PC-9 (cell line): Measurements from ENCODE around the gene MAP3K5. TPM values are rescaled to one million over a fixed set of nuclear protein-coding genes. Genes with fewer than 3 reads are reported as not detected.

Experiments
- BruUV-seq: library from RNA; stranded (reverse); fragments of 400-500 nt; replicated peaks from 2 replicates; lab custom pipeline; 2021; lab: Mats Ljungman, UMichigan
- CTCF ChIA-PET: fragments of 300-600 bp; sonication (Branson Sonifier 250); formaldehyde crosslinking; loops from one replicate; lab custom pipeline; 2022; ENCODE audit warnings: antibody characterized with exemption; lab: Charles Lee
- POLR2A ChIA-PET: fragments of 300-600 bp; sonication (Branson Sonifier 250); formaldehyde crosslinking; loops from one replicate; lab custom pipeline; 2022; ENCODE audit warnings: antibody characterized with exemption; ENCODE audit not compliant: unreplicated experiment; lab: Charles Lee
- DNase-seq, 2 experiments: peaks; one replicate each; pipeline versions ENCODE4 v3.0.0 to v3.0.0-alpha.2; 2015 to 2022; ENCODE audit warnings: mixed read lengths in 1 of 2
- H2AFZ ChIP-seq: fragments of 200-600 bp; sonication (generic); 2 replicates; pipeline ENCODE4 v1.8.1; 2017; ENCODE audit warnings: antibody characterized with exemption
- H3F3A ChIP-seq: fragments of 200-600 bp; sonication (generic); 2 replicates; pipeline ENCODE4 v1.8.1; 2017; ENCODE audit warnings: antibody characterized with exemption, mild to moderate bottlenecking, low read depth; ENCODE audit not compliant: insufficient read depth
- H3K27ac ChIP-seq: fragments of 200-600 bp; sonication (generic); 2 replicates; pipeline ENCODE4 v1.6.1; 2016; ENCODE audit warnings: mixed run types
- H3K27me3 ChIP-seq: fragments of 200-600 bp; sonication (generic); 2 replicates; pipeline ENCODE4 v1.6.1; 2016; ENCODE audit warnings: low read depth, mixed run types; ENCODE audit not compliant: insufficient read depth
- H3K36me3 ChIP-seq: fragments of 200-600 bp; sonication (generic); 2 replicates; pipeline ENCODE4 v1.6.1; 2016; ENCODE audit warnings: low read depth, mixed run types
- H3K4me1 ChIP-seq: fragments of 200-600 bp; sonication (generic); replicated peaks from 2 replicates; pipeline ENCODE4 v1.6.1; 2016; ENCODE audit warnings: mixed run types; ENCODE audit not compliant: insufficient read depth
- H3K4me2 ChIP-seq: fragments of 200-600 bp; sonication (generic); 2 replicates; pipeline ENCODE4 v1.6.1; 2017; ENCODE audit warnings: mixed run types
- H3K4me3 ChIP-seq: fragments of 200-600 bp; sonication (generic); 2 replicates; pipeline ENCODE4 v1.6.1; 2016; ENCODE audit warnings: mixed run types
- H3K79me2 ChIP-seq: fragments of 200-600 bp; sonication (generic); 2 replicates; pipeline ENCODE4 v1.6.1; 2017; ENCODE audit warnings: low read depth, mixed run types
- H3K9me2 ChIP-seq: fragments of 200-600 bp; sonication (generic); 2 replicates; pipeline ENCODE4 v1.8.1; 2017; ENCODE audit warnings: mild to moderate bottlenecking; ENCODE audit not compliant: insufficient read depth
- H3K9me3 ChIP-seq: fragments of 200-600 bp; sonication (generic); 2 replicates; pipeline ENCODE4 v1.8.1; 2016; ENCODE audit warnings: low read depth; ENCODE audit not compliant: insufficient read depth
- H4K20me1 ChIP-seq: fragments of 200-600 bp; sonication (generic); 2 replicates; pipeline ENCODE4 v1.8.1; 2017; ENCODE audit not compliant: insufficient read depth
- CTCF ChIP-seq: fragments of 200-600 bp; sonication (generic); conservative IDR thresholded peaks from 2 replicates; pipeline ENCODE4 v1.6.1; 2017; ENCODE audit warnings: mixed run types, antibody characterized with exemption, mild to moderate bottlenecking, moderate library complexity
- EZH2 ChIP-seq: fragments of 200-600 bp; sonication (generic); IDR thresholded peaks from 2 replicates; pipeline ENCODE4 v1.8.0; 2017; ENCODE audit warnings: antibody characterized with exemption, low read depth
- intact Hi-C: fragments of 100-400 bp; cut with micrococcal nuclease; formaldehyde crosslinking; loops from one replicate; pipeline ENCODE4 v1.10.0; 2022; ENCODE audit not compliant: unreplicated experiment
- total RNA-seq: library from RNA; stranded (reverse); gene quantifications from 2 replicates; pipeline ENCODE4 v1.2.3, GENCODE V29; 2021

Gene MAP3K5
- total RNA-seq, 1 experiment from 2014 or later = 10.9 TPM

GRCh38 chr6:136809091-136809860 lies 17.0 kb upstream of the MAP3K5 start:
- Histone ChIP-seq H3F3A (no peaks in the 10 kb centered on the region), H3K27ac (no peak overlapping the region), H4K20me1 (no peaks in the 10 kb centered on the region), H3K4me3 (no peak overlapping the region), H3K79me2 (no peaks in the 10 kb centered on the region), H3K27me3 (no peaks in the 10 kb centered on the region), H3K9me2 (no peaks in the 10 kb centered on the region), H3K4me1 (no peaks in the 10 kb centered on the region), H3K4me2 (no peak overlapping the region), H3K9me3 (no peaks in the 10 kb centered on the region), H2AFZ (no peak overlapping the region), H3K36me3 (no peaks in the 10 kb centered on the region)
- BruUV-seq = no TSS peak
- ChIA-PET CTCF (no interaction called here), POLR2A (no interaction called here)
- no peak for DNase-seq
- no peak for TF ChIP-seq EZH2
- TF ChIP-seq CTCF = no peak
- intact Hi-C loops = no loop called here

- POLR2A ChIA-PET = no interaction called here
- BruUV-seq = no TSS peak
Measured at GRCh38 chr6:136803608-136804007, 11.3 kb upstream of the MAP3K5 start.

GRCh38 chr6:136801581-136801980 lies 9.3 kb upstream of the MAP3K5 start:
- TF ChIP-seq CTCF = no peak
- no peak for TF ChIP-seq EZH2

More at GRCh38 chr6:136803608-136804007, 11.3 kb upstream of the MAP3K5 start:
- Histone ChIP-seq H3K36me3 (no peaks in the 10 kb centered on the region), H4K20me1 (no peaks in the 10 kb centered on the region), H3F3A (no peaks in the 10 kb centered on the region), H3K9me2 (no peaks in the 10 kb centered on the region), H2AFZ (no peak overlapping the region), H3K4me2 (no peak overlapping the region), H3K79me2 (no peaks in the 10 kb centered on the region), H3K4me1 (no peaks in the 10 kb centered on the region), H3K4me3 (no peak overlapping the region), H3K27me3 (no peaks in the 10 kb centered on the region), H3K27ac (no peak overlapping the region), H3K9me3 (peaks cover 5% of the 10 kb centered on the region; the same call in 1 of the 2 replicates)
- intact Hi-C loops = no loop called here
- TF ChIP-seq CTCF = no peak
- TF ChIP-seq EZH2 = no peak
- CTCF ChIA-PET = no interaction called here
- no peak for DNase-seq

More at GRCh38 chr6:136801581-136801980, 9.3 kb upstream of the MAP3K5 start:
- Histone ChIP-seq H4K20me1 (no peaks in the 10 kb centered on the region), H3K27me3 (no peaks in the 10 kb centered on the region), H3K79me2 (no peaks in the 10 kb centered on the region), H3K36me3 (no peaks in the 10 kb centered on the region), H3F3A (no peaks in the 10 kb centered on the region), H3K9me3 (peaks cover 5% of the 10 kb centered on the region; the same call in 1 of the 2 replicates), H2AFZ (no peak overlapping the region), H3K4me2 (no peak overlapping the region), H3K4me1 (no peaks in the 10 kb centered on the region), H3K27ac (no peak overlapping the region), H3K4me3 (no peak overlapping the region), H3K9me2 (no peaks in the 10 kb centered on the region)
- POLR2A ChIA-PET = interaction anchor here (0.6 kb wide), 1 partner anchor 156 kb away, joined by 3 read pairs; no protein-coding TSS in a partner anchor
- CTCF ChIA-PET = no interaction called here
- no TSS peak for BruUV-seq
- intact Hi-C loops = no loop called here
- no peak for DNase-seq
